Fibroblast of lung (primary cell): Measurements from ENCODE around the gene TBC1D22A.

Experiments
- EZH2 ChIP-seq: IDR thresholded peaks from 2 replicates; pipeline ENCODE4 v1.5.1; 2012; ENCODE audit warnings: low read length, control low read depth, mild to moderate bottlenecking; ENCODE audit errors: missing control alignments
- TF ChIP-seq, protein P1 (sequence below), 2 donors: IDR thresholded peaks in 1 of 2; conservative IDR thresholded peaks in 1 of 2; 1 replicate in 1 of 2; 2 replicates in 1 of 2; pipeline ENCODE4 v1.5.1; 2011 to 2012; ENCODE audit warnings: low read length in 2 of 2, control low read depth in 1 of 2, inconsistent platforms in 1 of 2, low read depth in 1 of 2, mild to moderate bottlenecking in 1 of 2

DNA sequence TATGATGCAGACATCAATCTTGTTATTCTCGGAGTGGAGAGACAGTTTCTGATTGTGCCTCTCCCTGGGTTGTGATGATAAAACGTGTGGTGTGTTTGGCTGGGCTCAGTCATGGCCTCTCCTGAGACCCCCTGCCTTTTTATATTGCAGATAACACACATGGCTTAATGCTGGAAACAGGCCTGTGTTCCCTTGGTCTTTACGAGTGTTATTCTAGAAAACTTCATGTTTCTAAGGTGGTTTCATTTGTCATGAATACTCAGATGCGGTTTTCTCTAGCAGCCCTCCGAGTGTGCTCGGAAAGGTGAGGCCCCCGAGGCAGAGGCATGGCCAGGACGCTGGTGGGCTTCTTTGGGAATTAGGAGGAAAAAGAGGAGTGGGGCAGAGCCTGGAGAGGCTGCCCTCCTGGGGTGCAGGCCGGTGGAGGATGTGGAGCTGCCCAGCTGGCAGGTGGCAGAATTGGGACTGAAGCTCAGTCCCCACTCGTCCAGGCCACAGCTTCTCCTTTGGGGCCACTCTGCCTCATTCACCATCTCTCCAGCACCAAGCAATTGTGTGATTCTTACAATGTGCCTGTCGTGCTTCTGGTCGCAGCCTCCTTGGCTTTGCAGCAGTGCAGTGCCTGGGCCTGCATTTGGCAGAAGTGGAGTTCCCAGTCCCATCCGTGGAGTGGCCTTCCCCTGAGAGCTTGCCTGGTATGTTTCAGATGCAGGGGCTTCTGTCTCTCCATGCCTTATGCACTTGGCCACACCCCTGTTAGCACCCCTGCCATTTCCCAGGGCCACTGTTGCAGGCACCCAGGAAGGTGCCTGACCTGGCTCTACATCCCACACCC is 309.6 kb downstream of the TBC1D22A start:
- TF ChIP-seq, protein P1, sequence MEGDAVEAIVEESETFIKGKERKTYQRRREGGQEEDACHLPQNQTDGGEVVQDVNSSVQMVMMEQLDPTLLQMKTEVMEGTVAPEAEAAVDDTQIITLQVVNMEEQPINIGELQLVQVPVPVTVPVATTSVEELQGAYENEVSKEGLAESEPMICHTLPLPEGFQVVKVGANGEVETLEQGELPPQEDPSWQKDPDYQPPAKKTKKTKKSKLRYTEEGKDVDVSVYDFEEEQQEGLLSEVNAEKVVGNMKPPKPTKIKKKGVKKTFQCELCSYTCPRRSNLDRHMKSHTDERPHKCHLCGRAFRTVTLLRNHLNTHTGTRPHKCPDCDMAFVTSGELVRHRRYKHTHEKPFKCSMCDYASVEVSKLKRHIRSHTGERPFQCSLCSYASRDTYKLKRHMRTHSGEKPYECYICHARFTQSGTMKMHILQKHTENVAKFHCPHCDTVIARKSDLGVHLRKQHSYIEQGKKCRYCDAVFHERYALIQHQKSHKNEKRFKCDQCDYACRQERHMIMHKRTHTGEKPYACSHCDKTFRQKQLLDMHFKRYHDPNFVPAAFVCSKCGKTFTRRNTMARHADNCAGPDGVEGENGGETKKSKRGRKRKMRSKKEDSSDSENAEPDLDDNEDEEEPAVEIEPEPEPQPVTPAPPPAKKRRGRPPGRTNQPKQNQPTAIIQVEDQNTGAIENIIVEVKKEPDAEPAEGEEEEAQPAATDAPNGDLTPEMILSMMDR (conservative IDR thresholded peaks at IDR 0.05 in 1 of 2, IDR thresholded peaks at IDR 0.05 in 1 of 2; ENCODE audit: low read depth in 1 of 2, low read length in 2 of 2) = no peak
- no peak for TF ChIP-seq EZH2
